ENCODE data around the gene NOS1AP.

Gene NOS1AP

GRCh38 chr1:162305969-162306368, 236.5 kb downstream of the NOS1AP start:
- DNase-seq = no peak

DNA sequence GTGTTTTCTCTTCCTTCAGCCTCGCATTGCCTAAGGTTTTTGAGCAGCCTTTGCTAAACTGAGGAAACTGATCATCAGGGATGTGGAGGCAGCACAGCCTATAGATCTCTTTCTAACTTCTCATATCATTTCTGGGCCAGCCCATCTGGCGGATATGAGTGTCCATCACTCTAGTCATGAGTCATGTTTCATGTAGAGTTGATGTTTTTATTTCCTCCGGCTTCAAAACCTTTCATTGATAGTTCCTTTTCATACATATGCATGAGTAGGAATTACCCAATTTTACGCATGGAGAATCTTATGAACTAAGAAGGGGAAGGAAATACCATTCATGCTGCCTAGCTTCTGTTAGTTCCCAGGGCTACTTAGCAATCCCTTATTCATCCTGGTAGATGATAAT, 240.8 kb downstream of the NOS1AP start:
- no peak for DNase-seq

DNA sequence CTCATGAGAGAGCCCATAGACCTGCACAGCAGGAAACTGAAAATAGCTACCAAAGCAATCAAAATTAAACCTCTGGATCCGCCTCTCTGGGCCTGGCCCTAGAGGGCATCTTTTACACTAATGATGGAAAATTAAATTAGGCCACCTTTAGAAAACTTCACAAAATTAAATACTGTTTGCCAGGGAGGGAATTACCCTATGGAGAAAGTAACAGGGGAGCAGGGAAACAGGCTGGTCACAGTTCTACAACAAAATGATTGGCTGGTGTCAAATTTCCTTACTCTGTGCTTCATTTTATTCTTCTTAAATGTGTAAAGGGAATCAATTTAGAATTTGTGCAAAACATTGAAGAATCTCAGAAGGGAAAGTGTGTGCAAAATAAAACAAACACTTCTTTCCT, 244.7 kb downstream of the NOS1AP start:
- DNase-seq = no peak

GRCh38 chr1:162315673-162316072, 246.2 kb downstream of the NOS1AP start:
- no peak for DNase-seq

- no peak for DNase-seq
Measured at GRCh38 chr1:162316187-162316586, 246.7 kb downstream of the NOS1AP start.

DNA sequence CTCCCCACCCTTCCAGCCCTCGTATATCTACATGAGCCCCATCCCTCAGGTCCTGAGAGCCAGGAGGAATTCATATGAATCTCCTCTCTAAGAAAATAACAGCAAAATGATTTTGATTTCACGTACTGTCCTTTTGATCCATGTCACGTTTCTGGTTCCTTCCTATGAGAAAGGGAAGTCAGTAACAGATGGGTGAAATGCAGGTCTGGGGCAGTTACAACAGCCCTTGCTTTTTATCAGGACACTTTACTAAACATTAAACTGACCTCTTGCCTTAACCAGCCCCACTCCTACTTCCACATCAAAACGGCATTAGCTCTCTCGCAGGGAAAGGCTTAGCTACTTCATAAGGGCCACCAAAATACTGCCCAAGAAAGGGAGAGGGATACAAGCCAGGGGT, 248.1 kb downstream of the NOS1AP start:
- DNase-seq = no peak

- DNase-seq = no peak
Measured at GRCh38 chr1:162319493-162320175, 250.1 kb downstream of the NOS1AP start.

DNA sequence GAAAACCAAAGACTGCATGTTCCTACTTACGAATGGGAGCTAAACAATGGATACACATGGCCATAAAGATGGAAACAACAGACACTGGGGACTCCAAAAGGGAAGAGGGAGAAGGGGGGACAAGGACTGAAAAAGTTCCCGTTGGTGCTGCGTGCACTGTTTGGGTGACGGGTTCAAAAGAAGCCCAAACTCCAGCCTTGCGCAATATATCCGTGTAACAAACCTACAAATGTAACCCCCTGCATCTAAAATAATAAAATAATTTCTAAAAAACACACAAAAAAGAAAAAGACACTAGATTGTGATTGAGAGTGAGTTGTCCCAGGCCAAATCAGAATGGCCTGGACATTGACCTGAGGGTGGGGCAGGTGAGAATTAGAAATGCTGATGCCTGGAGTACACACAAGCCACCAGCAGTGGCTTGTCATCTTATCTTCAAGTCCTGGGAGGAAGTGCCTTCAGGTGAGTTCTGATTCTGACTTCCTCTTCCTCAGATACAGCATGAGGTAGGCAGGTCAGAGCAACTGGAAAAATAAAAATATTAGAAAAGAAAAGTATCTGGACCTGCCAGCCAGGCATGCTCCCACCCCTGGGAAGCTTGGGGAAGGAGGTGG, 252.4 kb downstream of the NOS1AP start:
- DNase-seq = no peak

DNA sequence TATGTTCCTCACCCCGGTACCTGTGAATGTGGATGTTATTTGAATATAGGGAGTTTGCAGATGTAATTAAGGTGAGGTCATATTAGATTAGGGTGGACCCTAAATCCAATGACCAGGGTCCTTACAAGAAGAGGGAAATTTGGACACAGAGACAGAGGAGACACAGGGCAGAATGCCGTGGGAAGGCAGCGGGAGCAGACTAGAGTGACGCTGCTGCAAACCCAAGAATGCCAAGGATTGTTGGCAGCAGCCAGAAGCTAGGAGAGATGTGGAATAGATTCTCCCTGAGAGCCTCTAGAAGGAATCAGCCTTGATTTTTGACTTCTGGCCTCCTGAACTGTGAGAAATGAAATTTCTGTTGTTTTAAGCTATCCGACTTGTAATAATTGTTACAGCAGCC, 253.5 kb downstream of the NOS1AP start:
- DNase-seq = no peak

- DNase-seq = no peak
Measured at GRCh38 chr1:162324396-162324795, 254.9 kb downstream of the NOS1AP start.

DNA sequence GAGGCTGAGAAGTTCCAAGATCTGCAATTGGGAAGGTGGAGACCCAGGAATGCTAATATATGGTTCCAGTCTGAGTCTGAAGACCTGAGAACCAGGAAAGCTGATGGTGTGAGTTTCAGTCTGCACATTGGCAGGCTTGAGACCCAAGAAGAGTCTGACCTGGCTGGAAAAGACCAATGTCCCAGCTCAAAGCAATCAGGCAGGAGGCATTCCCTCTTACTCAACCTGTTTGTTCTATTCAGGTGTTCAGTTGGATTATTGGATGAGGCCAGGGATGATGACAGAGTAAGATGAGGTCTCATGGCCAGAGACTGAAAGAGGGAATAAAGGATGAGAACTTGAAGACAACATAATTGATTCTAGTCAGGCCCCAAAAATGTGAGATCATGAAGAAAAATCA, 257.1 kb downstream of the NOS1AP start:
- DNase-seq = no peak

GRCh38 chr1:162327144-162327787, 257.8 kb downstream of the NOS1AP start:
- no peak for DNase-seq

GRCh38 chr1:162327788-162328165, 258.3 kb downstream of the NOS1AP start:
- no peak for DNase-seq

GRCh38 chr1:162328512-162328911, 259.0 kb downstream of the NOS1AP start:
- no peak for DNase-seq

DNA sequence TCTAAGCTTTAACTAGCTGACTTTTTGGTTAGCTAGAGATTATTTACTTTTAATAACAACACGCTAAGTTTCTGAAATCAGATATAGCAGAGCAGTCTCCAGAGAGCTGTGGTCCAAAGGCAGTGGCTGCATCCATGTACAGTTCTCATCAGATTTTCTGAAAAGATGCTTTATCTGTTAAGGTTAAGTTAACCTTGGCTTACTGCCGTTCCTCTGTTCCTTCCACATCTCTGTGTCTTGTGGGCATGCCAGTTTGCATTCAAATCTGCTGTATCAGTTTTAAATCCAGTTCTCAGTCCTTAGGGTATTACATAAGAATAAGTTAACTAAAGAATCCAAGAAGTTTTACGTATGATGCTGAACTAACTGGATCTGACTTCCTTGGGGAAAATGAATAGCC, 260.3 kb downstream of the NOS1AP start:
- DNase-seq = no peak

DNA sequence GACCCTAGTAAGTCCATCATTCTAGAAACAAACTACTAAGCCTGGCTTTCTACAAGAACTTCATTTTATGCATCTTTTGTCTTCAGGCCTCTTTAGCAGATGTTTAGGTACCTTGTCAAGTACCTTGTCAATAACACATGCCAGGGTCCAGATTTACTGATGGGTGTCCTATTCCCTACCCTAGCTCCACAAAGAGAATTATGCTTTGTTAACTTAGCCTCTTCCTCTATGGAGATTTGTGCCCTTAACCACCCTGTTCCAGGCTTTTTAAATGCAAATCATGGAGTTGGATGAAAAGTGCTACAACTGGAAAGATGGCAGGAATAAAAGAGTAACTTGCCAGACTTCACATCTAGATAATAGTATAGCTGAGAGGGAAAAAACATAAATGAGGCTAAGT, 264.5 kb downstream of the NOS1AP start:
- no peak for DNase-seq

DNA sequence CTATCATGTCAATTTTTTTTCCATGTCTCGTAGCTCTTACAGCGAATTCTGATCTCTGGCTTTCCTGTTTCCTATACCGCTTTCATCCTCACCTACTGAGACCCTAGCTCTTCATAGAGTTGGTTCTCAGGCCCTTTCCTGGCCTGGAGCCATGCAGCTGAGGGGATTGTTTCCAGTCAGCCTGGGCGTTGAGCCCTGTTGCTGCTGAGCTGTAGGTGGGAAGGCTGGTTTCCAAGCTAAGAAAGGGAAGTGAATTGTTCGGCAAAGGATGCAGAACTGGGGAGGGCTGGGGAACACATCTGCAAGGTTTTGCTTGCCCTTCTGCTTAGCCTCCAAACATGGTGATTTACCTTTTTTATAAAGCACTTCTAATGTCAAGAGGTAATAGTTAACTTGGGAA, 265.6 kb downstream of the NOS1AP start:
- no peak for DNase-seq

DNA sequence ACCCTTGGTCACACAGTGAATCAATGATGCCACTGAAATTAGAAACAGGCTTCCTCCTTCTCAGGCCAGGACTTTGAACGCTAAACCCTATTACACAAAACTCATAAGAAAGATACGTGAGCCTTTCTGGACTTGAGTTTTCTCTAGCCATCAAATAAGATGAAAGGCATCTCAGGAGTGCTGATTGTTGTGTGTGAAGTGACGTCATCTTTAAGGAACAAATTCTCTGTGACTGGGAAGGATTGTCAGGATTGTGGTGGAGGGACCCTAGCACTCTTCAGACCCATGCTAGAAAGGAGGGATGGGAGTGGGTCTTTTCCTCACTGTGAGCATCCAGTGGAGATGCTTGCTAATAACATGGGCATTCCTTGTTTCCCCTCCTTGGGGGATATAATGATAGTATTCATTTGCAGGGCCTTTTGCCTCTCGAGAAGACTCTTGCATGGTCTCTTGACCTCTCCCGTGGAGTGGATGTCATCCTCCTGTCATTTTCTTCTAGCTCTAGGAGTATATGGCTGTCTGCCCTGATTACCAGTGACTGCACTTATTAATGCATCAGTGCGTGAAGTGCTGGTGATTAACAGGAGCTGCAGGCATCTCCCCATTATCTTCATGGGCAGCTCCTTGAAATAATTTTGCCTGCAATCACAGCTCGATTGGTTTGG, 267.3 kb downstream of the NOS1AP start:
- DNase-seq = no peak

- DNase-seq = no peak
Measured at GRCh38 chr1:162342452-162342983, 273.0 kb downstream of the NOS1AP start.

GRCh38 chr1:162343470-162343869, 274.0 kb downstream of the NOS1AP start:
- no peak for DNase-seq

DNA sequence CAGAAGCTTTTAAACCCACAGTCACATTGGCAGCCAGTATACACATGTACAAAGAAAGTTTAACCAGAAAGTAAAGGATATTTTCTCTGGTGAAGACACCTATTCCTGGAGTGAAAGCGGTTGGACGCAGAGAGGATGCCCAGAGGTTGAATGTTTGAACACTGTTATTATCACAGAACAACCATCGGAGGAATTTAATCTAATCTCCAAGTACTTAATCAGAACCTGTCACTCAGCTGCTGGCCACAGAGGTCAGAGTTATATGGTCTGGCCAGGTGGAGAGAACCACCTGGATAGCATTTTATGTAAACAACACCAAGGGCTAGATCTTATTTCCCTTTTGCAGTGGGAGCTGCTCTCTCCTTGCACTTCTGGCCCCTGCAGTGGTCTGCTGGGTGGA, 277.8 kb downstream of the NOS1AP start:
- no peak for DNase-seq

GRCh38 chr1:162349635-162350330, 280.3 kb downstream of the NOS1AP start:
- no peak for DNase-seq

GRCh38 chr1:162351246-162351842, 281.9 kb downstream of the NOS1AP start:
- DNase-seq = no peak

Measured in NCI-H1436 (cell line).